Sigmoid colon (tissue), 7 donors: ENCODE data around the gene DMTF1. TPM values are rescaled to one million over a fixed set of nuclear protein-coding genes. Genes with fewer than 3 reads are reported as not detected.

Experiments used
- DNase-seq: peaks from one replicate; pipeline ENCODE4 v3.0.0-alpha.2; 2019
- H3K27ac ChIP-seq, 4 donors: fragments of 200-600 bp; sonication (generic); one replicate each; pipeline ENCODE4 v1.5.1; 2016 to 2019; ENCODE audit warnings: mild to moderate bottlenecking in 1 of 4
- H3K27me3 ChIP-seq, 3 donors: fragments of 200-600 bp; sonication (generic); one replicate each; pipeline ENCODE4 v1.5.1; 2019; ENCODE audit warnings: mild to moderate bottlenecking in 1 of 3
- H3K36me3 ChIP-seq, 4 donors: fragments of 200-600 bp; sonication (generic); one replicate each; pipeline ENCODE4 v1.5.1; 2016 to 2019
- H3K4me1 ChIP-seq, 4 donors: fragments of 200-600 bp; sonication (generic); one replicate each; pipeline ENCODE4 v1.5.1; 2017 to 2019
- H3K4me3 ChIP-seq, 4 donors: fragments of 200-600 bp; sonication (generic); one replicate each; pipeline ENCODE4 v1.5.1; 2017 to 2019; ENCODE audit warnings: mild to moderate bottlenecking in 2 of 4, moderate library complexity in 1 of 4
- H3K9me3 ChIP-seq, 4 donors: fragments of 200-600 bp in 3 of 4; sonication (generic) in 3 of 4; one replicate each; pipeline versions ENCODE4 v1.5.1 to v1.6.1; 2013 to 2019
- CTCF ChIP-seq, 4 experiments: fragments of 450-650 bp in 3 of 4; fragments of 200-600 bp in 1 of 4; IDR thresholded peaks; one replicate each; pipeline ENCODE4 v1.5.1; 2016 to 2019; ENCODE audit warnings: antibody characterized with exemption in 4 of 4, mild to moderate bottlenecking in 3 of 4, moderate library complexity in 2 of 4
- EP300 ChIP-seq, 4 donors: sonication (generic); formaldehyde crosslinking; IDR thresholded peaks; one replicate each; pipeline ENCODE4 v1.6.1; 2017; ENCODE audit warnings: antibody characterized with exemption in 4 of 4
- POLR2A ChIP-seq, 2 donors: fragments of 450-650 bp; IDR thresholded peaks; one replicate each; pipeline ENCODE4 v1.6.1; 2016; ENCODE audit warnings: antibody characterized with exemption in 2 of 2, mild to moderate bottlenecking in 2 of 2, moderate library complexity in 2 of 2
- POLR2AphosphoS5 ChIP-seq, 4 donors: sonication (generic); formaldehyde crosslinking; IDR thresholded peaks; one replicate each; pipeline ENCODE4 v1.6.1; 2017; ENCODE audit warnings: antibody characterized with exemption in 4 of 4
- WGBS, 2 donors: extraction: QIAGEN DNeasy Blood & Tissue Kit; methylation state at CpG; one replicate each; pipeline ENCODE4 v1.1.7; 2013; 5-methylcytosine and 5-hydroxymethylcytosine counted together
- intact Hi-C: fragments of 100-400 bp; cut with DNase I; formaldehyde crosslinking; loops from one replicate; pipeline ENCODE4 v1.15.1; 2023
- polyA plus RNA-seq, 3 donors: library from polyadenylated mRNA; stranded (reverse); fragments of 200-250 nt; gene quantifications; one replicate each; pipeline ENCODE4 v1.2.3, GENCODE V29; 2013
- total RNA-seq, 4 donors: library from RNA; depleted of rRNA; stranded (reverse); fragments of >200 nt; gene quantifications; one replicate each; pipeline ENCODE4 v1.1.0, GENCODE V29; 2016
- donor health status: healthy with polysubstance abuse.
- donor health status: Bipolar disorder and iron deficiency.
- donor health status: healthy.

The DMTF1 gene
- total and polyA plus RNA-seq, 7 donors = 10.2 to 134 (median 69.9) TPM

- H3K27ac ChIP-seq = no peak overlapping the region
- no peaks in the 10 kb centered on the region for H3K9me3 ChIP-seq
- H3K4me3 ChIP-seq = no peak overlapping the region
- H3K36me3 ChIP-seq = no peaks in the 10 kb centered on the region
- H3K27me3 ChIP-seq = no peaks in the 10 kb centered on the region
- intact Hi-C loops = no loop called here
- no peaks in the 10 kb centered on the region for H3K4me1 ChIP-seq
- no peak for DNase-seq
- 67 to 70% methylated on average over 3 of the region's 3 CpGs for WGBS, 2 donors
- no peak for TF ChIP-seq CTCF (IDR thresholded peaks at IDR 0.05)
Observed at GRCh38 chr7:87129848-87130247, 22.4 kb upstream of the DMTF1 start.

GRCh38 chr7:87131771-87132170 is 20.5 kb upstream of the DMTF1 start:
- WGBS, 2 donors = 95 to 96% methylated on average over 3 of the region's 3 CpGs
- no peak overlapping the region for H3K27ac ChIP-seq
- no peaks in the 10 kb centered on the region for H3K9me3 ChIP-seq
- H3K4me1 ChIP-seq = no peaks in the 10 kb centered on the region
- no peaks in the 10 kb centered on the region for H3K27me3 ChIP-seq
- intact Hi-C loops = no loop called here
- DNase-seq = no peak
- H3K4me3 ChIP-seq = no peak overlapping the region
- TF ChIP-seq CTCF (IDR thresholded peaks at IDR 0.05) = no peak
- no peak for TF ChIP-seq POLR2AphosphoS5 (IDR thresholded peaks at IDR 0.05)
- TF ChIP-seq EP300 (IDR thresholded peaks at IDR 0.05) = no peak
- no peak for TF ChIP-seq POLR2A (IDR thresholded peaks at IDR 0.05)
- no peaks in the 10 kb centered on the region for H3K36me3 ChIP-seq

GRCh38 chr7:87137271-87137670 is 15.0 kb upstream of the DMTF1 start:
- DNase-seq = no peak
- Histone ChIP-seq H3K27ac (no peak overlapping the region), H3K4me1 (no peaks in the 10 kb centered on the region), H3K4me3 (no peak overlapping the region), H3K27me3 (no peaks in the 10 kb centered on the region), H3K9me3 (no peaks in the 10 kb centered on the region), H3K36me3 (no peaks in the 10 kb centered on the region)
- intact Hi-C loops = no loop called here
- TF ChIP-seq POLR2A (IDR thresholded peaks at IDR 0.05) (no peak), EP300 (IDR thresholded peaks at IDR 0.05) (no peak), CTCF (IDR thresholded peaks at IDR 0.05) (no peak), POLR2AphosphoS5 (IDR thresholded peaks at IDR 0.05) (no peak)

- no peaks in the 10 kb centered on the region for H3K4me1 ChIP-seq
- intact Hi-C loops = no loop called here
- DNase-seq = no peak
- H3K4me3 ChIP-seq = no peak overlapping the region
- no peak overlapping the region for H3K27ac ChIP-seq
- no peaks in the 10 kb centered on the region for H3K9me3 ChIP-seq
- TF ChIP-seq CTCF (IDR thresholded peaks at IDR 0.05) = no peak
- no peak for TF ChIP-seq POLR2A (IDR thresholded peaks at IDR 0.05)
- no peak for TF ChIP-seq EP300 (IDR thresholded peaks at IDR 0.05)
- no peak for TF ChIP-seq POLR2AphosphoS5 (IDR thresholded peaks at IDR 0.05)
- 91 to 92% methylated on average over 1 of the region's 1 CpG for WGBS, 2 donors
- H3K36me3 ChIP-seq = no peaks in the 10 kb centered on the region
- H3K27me3 ChIP-seq = no peaks in the 10 kb centered on the region
Observed at GRCh38 chr7:87139514-87139913, 12.7 kb upstream of the DMTF1 start.

- H3K4me1 ChIP-seq = no peaks in the 10 kb centered on the region
- H3K27me3 ChIP-seq = no peaks in the 10 kb centered on the region
- intact Hi-C loops = no loop called here
- no peaks in the 10 kb centered on the region for H3K36me3 ChIP-seq
- no peak for TF ChIP-seq CTCF (IDR thresholded peaks at IDR 0.05)
- no peak for TF ChIP-seq POLR2AphosphoS5 (IDR thresholded peaks at IDR 0.05)
- TF ChIP-seq EP300 (IDR thresholded peaks at IDR 0.05) = no peak
- TF ChIP-seq POLR2A (IDR thresholded peaks at IDR 0.05) = no peak
- H3K9me3 ChIP-seq = no peaks in the 10 kb centered on the region
- H3K4me3 ChIP-seq = no peak overlapping the region
- H3K27ac ChIP-seq = no peak overlapping the region
- no peak for DNase-seq
- 43 to 68% methylated on average over 2 of the region's 2 CpGs for WGBS, 2 donors
Observed at GRCh38 chr7:87140271-87140748, 11.9 kb upstream of the DMTF1 start.
